ENCODE results near the gene LRP10. TPM values are rescaled to one million over a fixed set of nuclear protein-coding genes. Genes with fewer than 3 reads are reported as not detected.

LRP10 gene
- total RNA-seq, 4 donors from 2014 or later: 31.1 to 109 (median 60.1) TPM

DNA sequence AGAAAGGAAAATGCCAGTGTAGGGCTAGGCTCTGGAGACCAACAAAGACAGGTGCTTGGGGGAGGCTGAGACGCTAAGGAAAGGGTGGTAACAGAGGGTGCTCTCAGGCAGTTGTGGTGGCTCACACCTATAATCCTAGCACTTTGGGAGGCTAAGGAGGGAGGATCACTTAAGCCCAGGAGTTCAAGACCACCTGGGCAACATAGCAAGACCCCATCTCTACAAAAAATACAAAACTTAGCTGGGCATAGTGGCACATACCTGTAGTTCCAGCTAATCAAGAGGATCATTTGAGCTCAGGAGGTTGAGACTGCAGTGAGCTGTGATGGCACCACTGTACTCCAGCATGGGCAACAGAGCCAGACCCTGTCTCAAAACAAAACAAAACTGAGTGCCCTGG lies 23.9 kb downstream of the LRP10 start:
- in situ Hi-C loops (cut with MboI; ENCODE audit: low sequenced_read_pairs in 4 of 4): no loop called here

DNA sequence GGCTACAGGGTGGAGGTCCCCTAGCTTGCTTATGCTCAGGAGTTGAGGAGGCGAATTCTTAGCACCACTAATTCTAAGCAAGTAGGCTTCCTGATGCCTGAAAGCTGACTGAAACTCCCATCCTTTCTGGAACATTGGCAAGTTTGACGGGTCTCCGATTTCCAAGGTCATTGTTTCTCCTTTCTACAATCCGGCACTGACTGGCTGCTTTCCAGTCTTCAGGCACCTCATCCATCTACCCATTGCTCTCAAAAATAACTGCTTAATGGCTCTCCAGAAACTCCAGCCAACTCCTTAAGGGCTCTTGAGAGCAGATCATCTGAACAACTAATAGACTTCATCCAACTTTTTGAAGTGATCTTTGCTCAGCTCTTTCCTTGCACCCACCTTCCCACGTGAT lies 24.8 kb downstream of the LRP10 start:
- ATAC-seq (no peak), DNase-seq (no peak)
- H3K36me3 ChIP-seq: peaks cover 0 to 11% of the 10 kb centered on the region in 2 donors
- intact Hi-C loops (cut with DNase I; ENCODE audit: low total_unique reads) (no loop called here), in situ Hi-C loops (cut with MboI; ENCODE audit: low sequenced_read_pairs in 4 of 4) (no loop called here)
- H3K27ac ChIP-seq: no peak overlapping the region
- H3K27me3 ChIP-seq: no peaks in the 10 kb centered on the region
- no peaks in the 10 kb centered on the region for H3K9me3 ChIP-seq
- no peaks in the 10 kb centered on the region for H3K4me1 ChIP-seq
- no peak overlapping the region for H3K4me3 ChIP-seq
- TF ChIP-seq POLR2A (IDR thresholded peaks at IDR 0.05) (no peak), CTCF (IDR thresholded peaks at IDR 0.05 in 4 of 5, conservative IDR thresholded peaks at IDR 0.05 in 1 of 5) (no peak)

More for the DNA sequence above, 23.9 kb downstream of the LRP10 start:
- no peak for ATAC-seq
- TF ChIP-seq POLR2A (IDR thresholded peaks at IDR 0.05) (no peak), CTCF (IDR thresholded peaks at IDR 0.05 in 4 of 5, conservative IDR thresholded peaks at IDR 0.05 in 1 of 5) (no peak)
- no peaks in the 10 kb centered on the region for H3K4me1 ChIP-seq
- no peaks in the 10 kb centered on the region for H3K9me3 ChIP-seq
- H3K27ac ChIP-seq: no peak overlapping the region
- peaks cover 0 to 2% of the 10 kb centered on the region in 2 donors for H3K36me3 ChIP-seq
- intact Hi-C loops (cut with DNase I; ENCODE audit: low total_unique reads): no loop called here
- H3K27me3 ChIP-seq: no peaks in the 10 kb centered on the region
- DNase-seq: no peak
- no peak overlapping the region for H3K4me3 ChIP-seq

DNA sequence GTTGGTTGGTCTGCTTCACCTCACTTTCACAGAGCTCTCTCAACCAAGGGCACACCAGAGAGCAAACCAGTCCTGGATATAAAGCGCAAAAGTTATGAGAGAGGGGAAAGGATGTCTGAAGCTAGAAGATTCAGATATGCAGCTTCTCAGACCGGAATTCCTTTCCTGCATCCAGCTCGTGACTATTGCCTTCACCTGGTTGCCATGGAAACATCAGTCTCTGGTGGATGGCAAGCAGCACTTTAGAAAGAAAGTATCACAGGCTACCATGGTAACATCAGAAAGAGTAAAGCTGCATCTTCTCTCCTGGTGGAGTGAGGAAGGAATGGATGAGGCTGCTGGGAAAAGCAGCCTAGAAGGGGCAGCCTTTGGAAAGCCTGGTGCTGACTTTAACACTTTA lies 25.2 kb downstream of the LRP10 start:
- no peak for DNase-seq
- in situ Hi-C loops (cut with MboI; ENCODE audit: low sequenced_read_pairs in 4 of 4) (no loop called here), intact Hi-C loops (cut with DNase I; ENCODE audit: low total_unique reads) (no loop called here)
- Histone ChIP-seq H3K4me1 (no peaks in the 10 kb centered on the region), H3K9me3 (no peaks in the 10 kb centered on the region), H3K27ac (no peak overlapping the region), H3K27me3 (no peaks in the 10 kb centered on the region), H3K4me3 (no peak overlapping the region), H3K36me3 (peaks cover 0 to 15% of the 10 kb centered on the region in 2 donors)
- TF ChIP-seq CTCF (IDR thresholded peaks at IDR 0.05 in 4 of 5, conservative IDR thresholded peaks at IDR 0.05 in 1 of 5) (no peak), POLR2A (IDR thresholded peaks at IDR 0.05) (no peak)
- ATAC-seq: no peak

DNA sequence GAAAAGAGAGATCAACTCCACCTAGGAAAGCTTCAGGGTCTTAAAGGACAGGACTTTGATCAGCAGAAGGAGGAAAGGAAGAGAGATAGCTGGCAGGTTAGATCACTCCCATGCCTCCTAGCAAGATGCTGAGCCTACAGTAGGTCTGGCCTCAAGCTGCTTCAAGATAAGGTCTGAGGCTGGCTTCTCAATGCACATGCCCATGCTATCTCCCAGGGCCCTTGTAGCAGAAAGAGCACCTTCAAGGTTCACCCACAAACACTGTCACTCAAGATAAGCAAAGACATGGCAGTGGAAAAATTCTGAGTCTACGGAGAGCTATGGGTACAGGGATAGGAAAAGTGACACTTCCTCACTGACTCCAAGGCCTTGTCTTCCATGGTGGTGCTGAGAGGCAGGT lies 25.8 kb downstream of the LRP10 start:
- in situ Hi-C loops (cut with MboI; ENCODE audit: low sequenced_read_pairs in 4 of 4) (no loop called here), intact Hi-C loops (cut with DNase I; ENCODE audit: low total_unique reads) (no loop called here)
- Histone ChIP-seq H3K27ac (no peak overlapping the region), H3K9me3 (no peaks in the 10 kb centered on the region), H3K36me3 (peaks cover 0 to 21% of the 10 kb centered on the region in 2 donors), H3K4me3 (no peak overlapping the region), H3K27me3 (no peaks in the 10 kb centered on the region), H3K4me1 (no peaks in the 10 kb centered on the region)
- TF ChIP-seq CTCF (IDR thresholded peaks at IDR 0.05 in 4 of 5, conservative IDR thresholded peaks at IDR 0.05 in 1 of 5): no peak
- TF ChIP-seq POLR2A (IDR thresholded peaks at IDR 0.05): no peak
- ATAC-seq: no peak
- DNase-seq: no peak
